CD4-positive, alpha-beta memory T cell (primary cell): ENCODE measurements around the gene CUTC. TPM values are rescaled to one million over a fixed set of nuclear protein-coding genes. Genes with fewer than 3 reads are reported as not detected.

ENCODE experiments used
- CTCF ChIA-PET: fragments of 350-600 bp; sonication (Branson Sonifier 250); formaldehyde crosslinking; loops from one replicate; lab custom pipeline; 2021; ENCODE audit warnings: inconsistent platforms; ENCODE audit not compliant: partially characterized antibody; lab: Charles Lee
- POLR2A ChIA-PET: fragments of 350-600 bp; sonication (Branson Sonifier 250); formaldehyde crosslinking; loops from one replicate; lab custom pipeline; 2021; ENCODE audit not compliant: partially characterized antibody; lab: Charles Lee
- DNase-seq, 5 donors: peaks; one replicate each; pipeline versions ENCODE4 v3.0.0 to v3.0.0-alpha.2; 2020 to 2022; ENCODE audit warnings: mixed read lengths in 1 of 5
- H3K27ac ChIP-seq: one replicate; pipeline ENCODE4 v1.7.0; 2013; ENCODE audit warnings: low read depth, low read length
- H3K27me3 ChIP-seq: 2 replicates; pipeline ENCODE4 v1.7.0; 2013; ENCODE audit warnings: mild to moderate bottlenecking, low read length, moderate library complexity; ENCODE audit not compliant: insufficient read depth
- H3K36me3 ChIP-seq: 2 replicates; pipeline ENCODE4 v1.7.0; 2013; ENCODE audit warnings: mild to moderate bottlenecking, low read length, moderate library complexity; ENCODE audit not compliant: insufficient read depth
- H3K4me1 ChIP-seq: 2 replicates; pipeline ENCODE4 v1.7.0; 2013; ENCODE audit warnings: mild to moderate bottlenecking, low read length, moderate library complexity; ENCODE audit not compliant: insufficient read depth
- H3K4me3 ChIP-seq, 2 donors: one replicate each; pipeline ENCODE4 v1.7.0; 2013; ENCODE audit warnings: low read length in 2 of 2, mild to moderate bottlenecking in 1 of 2
- H3K9me3 ChIP-seq, 2 donors: one replicate each; pipeline ENCODE4 v1.7.0; 2013; ENCODE audit warnings: low read length in 2 of 2, control low read depth in 1 of 2; ENCODE audit not compliant: control insufficient read depth in 1 of 2
- H3K27ac Mint-ChIP-seq, 7 donors: one replicate each; pipeline ENCODE4 v1.8.0; 2020 to 2021; ENCODE audit warnings: mixed read lengths in 7 of 7, mild to moderate bottlenecking in 6 of 7, inconsistent platforms in 3 of 7, moderate library complexity in 3 of 7
- H3K27me3 Mint-ChIP-seq, 2 donors: one replicate each; pipeline ENCODE4 v1.8.0; 2020 to 2021; ENCODE audit warnings: mixed read lengths in 2 of 2
- H3K36me3 Mint-ChIP-seq, 2 donors: one replicate each; pipeline ENCODE4 v1.8.0; 2020 to 2021; ENCODE audit warnings: mixed read lengths in 2 of 2, inconsistent platforms in 1 of 2, mild to moderate bottlenecking in 1 of 2
- H3K4me1 Mint-ChIP-seq, 4 donors: one replicate each; pipeline ENCODE4 v1.8.0; 2020 to 2021; ENCODE audit warnings: mixed read lengths in 4 of 4, mild to moderate bottlenecking in 1 of 4
- H3K4me3 Mint-ChIP-seq, 8 donors: one replicate each; pipeline ENCODE4 v1.8.0; 2020 to 2021; ENCODE audit warnings: mixed read lengths in 8 of 8, mild to moderate bottlenecking in 7 of 8, moderate library complexity in 6 of 8, inconsistent platforms in 3 of 8
- H3K9me3 Mint-ChIP-seq, 8 donors: one replicate each; pipeline ENCODE4 v1.8.0; 2020 to 2021; ENCODE audit warnings: mixed read lengths in 8 of 8, mild to moderate bottlenecking in 5 of 8, inconsistent platforms in 3 of 8, moderate library complexity in 1 of 8
- intact Hi-C: fragments of 100-400 bp; cut with micrococcal nuclease; formaldehyde crosslinking; loops from one replicate; pipeline ENCODE4 v1.15.1; 2023
- polyA plus RNA-seq, 2 donors: library from polyadenylated mRNA; unstranded; fragments of 300-500 nt; fragmentation: Illumina TruSeq; gene quantifications; one replicate each; pipeline ENCODE4 v1.2.3, GENCODE V29; 2021
- total RNA-seq, 2 experiments: library from RNA; stranded (reverse); gene quantifications; one replicate each; pipeline ENCODE4 v1.2.3, GENCODE V29; 2021

Gene CUTC
- total and polyA plus RNA-seq, 4 experiments from 2014 or later, result 29.8 to 88.8 (median 44.5) TPM

DNA sequence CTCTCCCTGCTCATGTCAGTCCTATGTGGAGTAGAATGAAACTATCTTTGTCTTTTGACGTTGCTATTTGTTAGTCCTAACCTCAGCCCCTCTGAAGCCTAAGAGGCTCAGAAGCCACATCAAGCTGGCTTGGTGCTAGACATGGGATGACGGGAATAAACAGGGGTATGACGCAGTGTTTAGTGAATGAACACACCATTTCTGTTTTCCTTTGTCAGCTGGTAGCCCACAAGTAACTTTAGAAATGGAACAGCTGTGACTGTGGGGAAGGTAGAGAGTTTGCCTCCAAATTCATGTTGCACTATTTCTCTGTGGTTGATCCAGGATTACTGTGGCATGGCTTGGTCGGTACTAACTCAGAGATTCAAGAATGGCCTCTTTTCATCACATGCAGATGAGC, 31.4 kb upstream of the CUTC start:
- peaks cover 16% of the 10 kb centered on the region for H3K36me3 ChIP-seq
- intact Hi-C loops, result no loop called here
- H3K4me1 Mint-ChIP-seq, result no peaks in the 10 kb centered on the region
- ChIA-PET CTCF (no interaction called here), POLR2A (no interaction called here)
- no peak overlapping the region for H3K27ac Mint-ChIP-seq
- H3K27ac ChIP-seq, result no peak overlapping the region
- no peaks in the 10 kb centered on the region for H3K27me3 ChIP-seq
- no peak for DNase-seq
- no peak overlapping the region for H3K4me3 ChIP-seq
- H3K9me3 Mint-ChIP-seq, result no peaks in the 10 kb centered on the region
- H3K4me3 Mint-ChIP-seq, result no peak overlapping the region
- H3K9me3 ChIP-seq, result no peaks in the 10 kb centered on the region
- H3K36me3 Mint-ChIP-seq, result peaks cover 55 to 82% of the 10 kb centered on the region in 2 donors
- no peaks in the 10 kb centered on the region for H3K27me3 Mint-ChIP-seq
- no peaks in the 10 kb centered on the region for H3K4me1 ChIP-seq

DNA sequence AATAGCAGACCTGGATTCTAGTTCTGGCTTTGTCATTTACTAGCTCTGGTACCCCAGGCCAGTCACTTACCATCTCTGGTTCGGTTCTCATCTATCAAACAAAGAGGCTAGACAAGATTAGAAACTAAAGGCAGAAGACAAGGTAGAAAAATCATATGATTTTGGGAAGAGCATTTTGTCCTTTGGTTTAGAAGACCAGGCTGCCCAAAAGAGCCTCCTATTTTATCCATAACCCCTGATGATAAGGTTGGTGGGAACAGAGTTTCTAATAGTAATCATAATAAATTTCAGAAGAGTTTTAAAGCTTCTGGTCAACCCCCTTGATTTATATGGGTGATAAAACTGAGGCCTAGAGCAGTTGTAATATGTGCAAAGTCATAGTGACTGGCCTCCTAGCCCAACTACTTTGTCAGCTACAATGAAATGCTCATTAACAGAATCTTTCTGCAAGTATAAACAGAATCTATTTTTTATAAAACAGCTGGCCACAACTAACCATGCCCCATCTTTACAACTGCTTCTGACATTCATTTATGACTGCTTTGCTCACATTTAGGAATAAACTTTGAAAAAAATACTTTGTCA, 23.5 kb upstream of the CUTC start:
- peaks cover 6 to 67% of the 10 kb centered on the region in 2 donors for H3K36me3 Mint-ChIP-seq
- ChIA-PET CTCF (no interaction called here), POLR2A (no interaction called here)
- Histone ChIP-seq H3K4me3 (no peak overlapping the region), H3K36me3 (peaks cover 18% of the 10 kb centered on the region), H3K9me3 (no peaks in the 10 kb centered on the region), H3K4me1 (no peaks in the 10 kb centered on the region), H3K27me3 (no peaks in the 10 kb centered on the region), H3K27ac (no peak overlapping the region)
- intact Hi-C loops, result no loop called here
- H3K27ac Mint-ChIP-seq, result peak overlapping the region in 1 of 7 donors; percentile 8
- DNase-seq, result no peak
- H3K4me3 Mint-ChIP-seq, result no peak overlapping the region
- H3K9me3 Mint-ChIP-seq, result no peaks in the 10 kb centered on the region
- H3K4me1 Mint-ChIP-seq, result peaks cover 0 to 2% (median 0%) of the 10 kb centered on the region in 4 donors
- no peaks in the 10 kb centered on the region for H3K27me3 Mint-ChIP-seq

DNA sequence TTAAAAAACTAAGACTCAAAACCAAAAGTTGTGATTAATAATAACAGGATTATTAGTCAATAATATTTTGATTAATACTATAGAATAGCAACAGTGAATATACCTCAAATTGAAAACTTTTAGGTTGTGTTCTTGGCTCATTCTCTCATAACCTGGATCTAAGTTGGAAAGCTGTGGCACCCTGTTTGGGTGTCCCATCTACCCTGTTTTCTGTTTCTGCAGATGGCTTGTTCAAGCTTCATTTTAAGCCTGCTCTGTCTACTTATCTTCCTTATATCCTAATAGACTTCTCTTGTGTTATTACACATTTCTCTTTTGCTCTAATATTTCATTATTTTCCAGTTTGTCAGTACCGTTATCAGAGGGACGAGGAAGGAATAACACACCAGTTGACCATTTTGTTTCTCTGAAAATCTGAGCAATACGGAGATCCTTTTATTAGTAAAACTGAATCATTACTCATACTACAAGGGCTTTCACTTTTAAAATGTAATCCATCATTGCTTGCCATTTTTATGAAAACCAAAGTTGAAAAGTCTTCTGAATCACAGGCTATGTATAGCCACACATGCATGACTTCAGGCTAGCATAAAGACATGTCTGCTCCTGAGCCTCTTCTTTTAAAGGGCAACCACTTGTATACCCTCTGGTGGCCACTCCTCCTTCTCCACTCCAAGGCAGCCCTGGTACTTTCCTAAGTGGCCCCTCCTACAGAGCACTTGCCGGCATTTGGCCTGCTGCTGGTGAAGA, 22.4 kb upstream of the CUTC start:
- intact Hi-C loops, result loop anchor here (5.0 kb wide), 1 partner anchor 87 kb away; the partner anchor contains the start of gene SLC25A28
- H3K27ac ChIP-seq, result no peak overlapping the region
- no peaks in the 10 kb centered on the region for H3K4me1 ChIP-seq
- Mint-ChIP-seq H3K36me3 (peaks cover 15 to 66% of the 10 kb centered on the region in 2 donors), H3K27ac (peak overlapping the region in 2 of 7 donors; percentile 43 to 61), H3K4me1 (peaks cover 0 to 2% (median 0%) of the 10 kb centered on the region in 4 donors), H3K4me3 (no peak overlapping the region), H3K9me3 (no peaks in the 10 kb centered on the region), H3K27me3 (no peaks in the 10 kb centered on the region)
- H3K9me3 ChIP-seq, result no peaks in the 10 kb centered on the region
- no peak for DNase-seq
- H3K36me3 ChIP-seq, result peaks cover 19% of the 10 kb centered on the region
- POLR2A ChIA-PET, result no interaction called here
- CTCF ChIA-PET, result interaction anchor here (1.9 to 2.9 kb wide), 2 partner anchors 16 to 150 kb away, joined by 5 to 14 read pairs; no protein-coding TSS in a partner anchor
- no peak overlapping the region for H3K4me3 ChIP-seq
- no peaks in the 10 kb centered on the region for H3K27me3 ChIP-seq

DNA sequence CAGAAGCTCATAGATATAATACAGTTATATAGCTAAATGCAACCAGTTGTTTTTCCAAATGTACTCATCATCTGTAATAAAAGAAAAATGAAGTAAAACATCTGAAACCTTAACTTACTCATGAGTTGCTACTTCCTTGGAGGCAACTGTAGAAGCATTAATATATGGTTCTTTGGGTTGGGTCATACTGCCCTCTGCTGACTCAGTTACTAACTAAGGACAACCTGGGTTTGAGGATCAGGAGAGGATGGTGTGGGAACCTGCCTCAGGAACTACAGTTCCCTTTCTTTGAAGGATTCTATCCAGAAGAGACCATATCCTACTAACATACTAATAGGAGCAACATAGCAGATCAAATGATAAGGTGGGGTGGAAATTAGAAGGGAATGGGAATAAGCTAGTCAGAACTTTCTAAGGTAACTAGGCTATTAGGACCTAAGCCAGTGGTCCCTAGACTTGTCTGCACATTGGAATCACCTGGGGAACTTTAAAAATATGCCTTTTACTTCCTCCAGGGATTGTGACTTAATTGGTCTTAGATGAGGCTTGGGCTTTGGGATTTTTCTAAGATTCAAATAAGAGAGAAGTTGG, 20.8 kb upstream of the CUTC start:
- DNase-seq, result peak; percentile 24 to 34 (median 33)
- Mint-ChIP-seq H3K36me3 (peaks cover 25 to 62% of the 10 kb centered on the region in 2 donors), H3K9me3 (no peaks in the 10 kb centered on the region), H3K27me3 (no peaks in the 10 kb centered on the region), H3K27ac (peak overlapping the region in 2 of 7 donors; percentile 31 to 80), H3K4me1 (peaks cover 0 to 2% (median 0%) of the 10 kb centered on the region in 4 donors), H3K4me3 (no peak overlapping the region)
- Histone ChIP-seq H3K4me1 (no peaks in the 10 kb centered on the region), H3K36me3 (peaks cover 22% of the 10 kb centered on the region), H3K27ac (no peak overlapping the region), H3K27me3 (no peaks in the 10 kb centered on the region), H3K9me3 (no peaks in the 10 kb centered on the region), H3K4me3 (no peak overlapping the region)
- intact Hi-C loops, result loop anchor here (1.0 to 5.0 kb wide), 3 partner anchors 89 to 319 kb away; partner anchors contain the start of gene SLC25A28
- CTCF ChIA-PET, result interaction anchor here (0.6 to 2.9 kb wide), 7 partner anchors 9 to 319 kb away, joined by 3 to 15 read pairs (median 5); no protein-coding TSS in a partner anchor
- POLR2A ChIA-PET, result no interaction called here

- peaks cover 40 to 76% of the 10 kb centered on the region in 2 donors for H3K36me3 Mint-ChIP-seq
- no peaks in the 10 kb centered on the region for H3K9me3 Mint-ChIP-seq
- H3K4me3 Mint-ChIP-seq, result no peak overlapping the region
- ChIA-PET POLR2A (interaction anchor here (0.7 kb wide), 1 partner anchor 279 kb away, joined by 3 read pairs; no protein-coding TSS in a partner anchor), CTCF (interaction anchor here (1.2 kb wide), 1 partner anchor 279 kb away, joined by 5 read pairs; no protein-coding TSS in a partner anchor)
- H3K27me3 Mint-ChIP-seq, result no peaks in the 10 kb centered on the region
- H3K27ac Mint-ChIP-seq, result no peak overlapping the region
- Histone ChIP-seq H3K27ac (no peak overlapping the region), H3K4me1 (no peaks in the 10 kb centered on the region), H3K27me3 (no peaks in the 10 kb centered on the region), H3K36me3 (peaks cover 41% of the 10 kb centered on the region), H3K4me3 (no peak overlapping the region), H3K9me3 (no peaks in the 10 kb centered on the region)
- H3K4me1 Mint-ChIP-seq, result peaks cover 0 to 2% (median 0%) of the 10 kb centered on the region in 4 donors
- no peak for DNase-seq
- intact Hi-C loops, result loop anchor here (5.0 kb wide), 1 partner anchor 92 kb away; the partner anchor contains the start of gene SLC25A28
These were observed 17.6 kb upstream of the CUTC start for GRCh38 chr10:99714446-99714845.

DNA sequence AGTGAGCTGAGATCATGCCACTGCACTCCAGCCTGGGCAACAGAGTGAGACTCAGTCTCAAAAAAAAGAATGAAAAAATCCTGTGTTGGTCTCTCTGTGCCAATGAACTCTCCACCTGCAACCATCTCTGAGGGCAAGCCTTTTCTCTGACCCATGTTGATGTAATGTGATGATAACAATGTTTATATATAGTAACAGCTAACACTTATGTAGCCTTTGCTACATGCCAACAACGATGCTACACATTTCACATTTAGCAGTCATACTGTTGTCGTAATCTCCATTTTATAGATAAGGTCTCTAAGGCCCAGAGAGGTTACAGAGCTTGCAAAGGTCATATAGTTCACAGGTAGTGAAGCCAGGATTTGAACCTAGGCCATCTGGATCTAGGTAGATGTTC, 11.6 kb upstream of the CUTC start:
- H3K4me3 ChIP-seq, result no peak overlapping the region
- Mint-ChIP-seq H3K27ac (peak overlapping the region in 1 of 7 donors; percentile 71), H3K4me3 (no peak overlapping the region), H3K4me1 (peaks cover 0 to 5% (median under 1%) of the 10 kb centered on the region in 4 donors), H3K9me3 (no peaks in the 10 kb centered on the region), H3K36me3 (peaks cover 67 to 70% of the 10 kb centered on the region in 2 donors), H3K27me3 (no peaks in the 10 kb centered on the region)
- no peak for DNase-seq
- H3K27ac ChIP-seq, result no peak overlapping the region
- H3K36me3 ChIP-seq, result peaks cover 53% of the 10 kb centered on the region
- intact Hi-C loops, result no loop called here
- no peaks in the 10 kb centered on the region for H3K27me3 ChIP-seq
- no peaks in the 10 kb centered on the region for H3K9me3 ChIP-seq
- no peaks in the 10 kb centered on the region for H3K4me1 ChIP-seq
- ChIA-PET CTCF (no interaction called here), POLR2A (no interaction called here)

DNA sequence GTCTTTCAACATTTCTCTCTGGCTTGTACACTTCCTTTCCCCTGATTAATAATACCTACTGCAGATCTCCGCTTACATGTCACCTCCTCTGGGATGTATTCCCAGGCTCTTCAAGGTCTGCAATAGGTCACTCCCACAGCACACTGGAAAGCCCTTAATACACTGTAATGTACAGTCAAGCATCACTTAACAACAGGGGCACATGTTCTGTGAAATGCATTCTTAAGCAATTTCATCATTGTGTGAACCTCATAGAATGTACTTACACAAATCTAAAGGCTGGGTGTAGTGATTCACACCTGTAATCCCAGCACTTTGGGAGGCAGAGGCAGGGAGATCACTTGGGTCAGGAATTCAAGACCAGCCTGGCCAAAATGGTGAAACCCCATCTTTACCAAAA, 2.0 kb upstream of the CUTC start:
- Histone ChIP-seq H3K27me3 (no peaks in the 10 kb centered on the region), H3K4me3 (no peak overlapping the region), H3K9me3 (no peaks in the 10 kb centered on the region), H3K27ac (no peak overlapping the region), H3K4me1 (peaks cover 31% of the 10 kb centered on the region), H3K36me3 (peaks cover 12% of the 10 kb centered on the region)
- H3K9me3 Mint-ChIP-seq, result no peaks in the 10 kb centered on the region
- H3K4me3 Mint-ChIP-seq, result no peak overlapping the region
- peaks cover 41 to 42% of the 10 kb centered on the region in 2 donors for H3K36me3 Mint-ChIP-seq
- intact Hi-C loops, result loop anchor here (5.0 to 10.0 kb wide), 2 partner anchors 277 to 805 kb away; partner anchors contain the start of genes DNMBP and HIF1AN
- DNase-seq, result no peak
- H3K27me3 Mint-ChIP-seq, result no peaks in the 10 kb centered on the region
- CTCF ChIA-PET, result interaction anchor here (3.2 kb wide), 1 partner anchor 118 kb away, joined by 8 read pairs; no protein-coding TSS in a partner anchor
- POLR2A ChIA-PET, result no interaction called here
- peak overlapping the region in 1 of 7 donors; percentile 14 for H3K27ac Mint-ChIP-seq
- peaks cover 15 to 42% (median 30%) of the 10 kb centered on the region in 4 donors for H3K4me1 Mint-ChIP-seq
